OCI-LY7 (cell line): Measurements from ENCODE around the gene OPRL1. TPM values are rescaled to one million over a fixed set of nuclear protein-coding genes. Genes with fewer than 3 reads are reported as not detected.

Experiments used
- BruUV-seq: library from RNA; stranded (reverse); fragments of 400-500 nt; replicated peaks from 2 replicates; lab custom pipeline; 2021; lab: Mats Ljungman, UMichigan
- CTCF ChIA-PET: fragments of 300-600 bp; sonication (Branson Sonifier 250); formaldehyde crosslinking; loops from one replicate; lab custom pipeline; 2022; ENCODE audit warnings: antibody characterized with exemption; ENCODE audit not compliant: unreplicated experiment; lab: Charles Lee
- POLR2A ChIA-PET: fragments of 300-600 bp; sonication (Branson Sonifier 250); formaldehyde crosslinking; loops from one replicate; lab custom pipeline; 2022; ENCODE audit warnings: antibody characterized with exemption; lab: Charles Lee
- DNase-seq: peaks from one replicate; pipeline ENCODE4 v3.0.0-alpha.2; 2015; ENCODE audit warnings: low spot score
- H2AFZ ChIP-seq: fragments of 200-600 bp; sonication (generic), shearing (Covaris generic); 2 replicates; pipeline ENCODE4 v1.6.1; 2014; ENCODE audit warnings: mild to moderate bottlenecking, antibody characterized with exemption, low read length, moderate library complexity
- H3K27ac ChIP-seq: fragments of 200-600 bp; sonication (generic); 2 replicates; pipeline ENCODE4 v1.5.1; 2014; ENCODE audit warnings: mixed run types, low read depth, mild to moderate bottlenecking, moderate library complexity, low read length, inconsistent platforms; ENCODE audit not compliant: poor library complexity, severe bottlenecking
- H3K36me3 ChIP-seq: fragments of 200-600 bp; sonication (generic); 2 replicates; pipeline ENCODE4 v1.6.1; 2014; ENCODE audit warnings: mild to moderate bottlenecking, antibody characterized with exemption, low read length, moderate library complexity, mixed read lengths; ENCODE audit not compliant: insufficient read depth
- H3K4me1 ChIP-seq: fragments of 200-600 bp; sonication (generic); 2 replicates; pipeline ENCODE4 v1.5.1; 2014; ENCODE audit warnings: mild to moderate bottlenecking, low read length; ENCODE audit not compliant: insufficient read depth, poor library complexity, severe bottlenecking
- H3K4me2 ChIP-seq: fragments of 200-600 bp; sonication (generic); 2 replicates; pipeline ENCODE4 v1.6.1; 2014; ENCODE audit warnings: mild to moderate bottlenecking, low read length
- H3K4me3 ChIP-seq: fragments of 200-600 bp; sonication (generic); 2 replicates; pipeline ENCODE4 v1.5.1; 2014; ENCODE audit warnings: mild to moderate bottlenecking, low read depth, low read length; ENCODE audit not compliant: poor library complexity, severe bottlenecking
- H3K79me2 ChIP-seq: fragments of 200-600 bp; sonication (generic); 2 replicates; pipeline ENCODE4 v1.6.1; 2016; ENCODE audit warnings: low read depth, mild to moderate bottlenecking, low read length, moderate library complexity, mixed read lengths; ENCODE audit not compliant: insufficient read depth
- H3K9me2 ChIP-seq: fragments of 200-600 bp; sonication (generic); 2 replicates; pipeline ENCODE4 v1.6.1; 2016; ENCODE audit warnings: mild to moderate bottlenecking, low read length, mixed read lengths; ENCODE audit not compliant: insufficient read depth
- H3K9me3 ChIP-seq: fragments of 200-600 bp; sonication (generic); 2 replicates; pipeline ENCODE4 v1.6.1; 2014; ENCODE audit warnings: mild to moderate bottlenecking, mixed run types, low read length, mixed read lengths
- H4K20me1 ChIP-seq: fragments of 200-600 bp; sonication (generic); 2 replicates; pipeline ENCODE4 v1.6.1; 2014; ENCODE audit warnings: mild to moderate bottlenecking, antibody characterized with exemption, low read length, moderate library complexity, mixed read lengths; ENCODE audit not compliant: insufficient read depth
- CTCF ChIP-seq: fragments of 200-600 bp; sonication (generic); conservative IDR thresholded peaks from 2 replicates; pipeline ENCODE4 v1.5.1; 2014; ENCODE audit warnings: mild to moderate bottlenecking, antibody characterized with exemption, low read length, moderate library complexity, mixed read lengths
- EZH2phosphoT487 ChIP-seq: fragments of 200-600 bp; sonication (generic); IDR thresholded peaks from 2 replicates; pipeline ENCODE4 v1.6.1; 2018; ENCODE audit warnings: low read depth, borderline replicate concordance, mild to moderate bottlenecking, mixed run types, antibody characterized with exemption, low read length, moderate library complexity, mixed read lengths
- intact Hi-C: fragments of 100-400 bp; cut with micrococcal nuclease; formaldehyde crosslinking; loops from one replicate; pipeline ENCODE4 v1.10.0; 2022; ENCODE audit not compliant: unreplicated experiment
- total RNA-seq, 2 experiments: library from RNA; depleted of rRNA in 1 of 2; stranded (reverse); fragments of >200 nt in 1 of 2; shearing (Covaris generic) in 1 of 2; gene quantifications; 2 replicates each; pipeline ENCODE4 v1.2.3, GENCODE V29; 2014 to 2022

The OPRL1 gene
- total RNA-seq, 2 experiments from 2014 or later, result 6.4 to 7.6 TPM

GRCh38 chr20:64056889-64057627 lies 22.8 kb upstream of the OPRL1 start:
- Histone ChIP-seq H3K79me2 (no peaks in the 10 kb centered on the region), H3K9me3 (no peaks in the 10 kb centered on the region), H3K4me1 (peaks cover 15% of the 10 kb centered on the region), H4K20me1 (no peaks in the 10 kb centered on the region), H2AFZ (no peak overlapping the region), H3K9me2 (no peaks in the 10 kb centered on the region), H3K4me3 (no peak overlapping the region), H3K27ac (no peak overlapping the region), H3K4me2 (no peak overlapping the region), H3K36me3 (no peaks in the 10 kb centered on the region)
- no TSS peak for BruUV-seq
- TF ChIP-seq EZH2phosphoT487 (no peak), CTCF (no peak)
- intact Hi-C loops, result no loop called here
- ChIA-PET POLR2A (no interaction called here), CTCF (no interaction called here)
- no peak for DNase-seq

GRCh38 chr20:64057628-64058498 lies 22.0 kb upstream of the OPRL1 start:
- H3K4me3 ChIP-seq, result no peak overlapping the region
- POLR2A ChIA-PET, result no interaction called here

More at GRCh38 chr20:64057628-64058498, 22.0 kb upstream of the OPRL1 start:
- Histone ChIP-seq H2AFZ (no peak overlapping the region), H3K4me1 (peaks cover 22% of the 10 kb centered on the region), H3K79me2 (no peaks in the 10 kb centered on the region), H4K20me1 (no peaks in the 10 kb centered on the region), H3K9me2 (no peaks in the 10 kb centered on the region), H3K9me3 (no peaks in the 10 kb centered on the region), H3K27ac (no peak overlapping the region), H3K4me2 (no peak overlapping the region), H3K36me3 (no peaks in the 10 kb centered on the region)
- intact Hi-C loops, result no loop called here
- DNase-seq, result peak; percentile 75
- no TSS peak for BruUV-seq
- CTCF ChIA-PET, result no interaction called here
- TF ChIP-seq EZH2phosphoT487 (no peak), CTCF (peak; percentile 82)
